HCT116 (cell line): ENCODE measurements around the gene HCN4. TPM values are rescaled to one million over a fixed set of nuclear protein-coding genes. Genes with fewer than 3 reads are reported as not detected.

Experiments
- ATAC-seq: fragments of 200-7000 bp; cut with Tn5 transposase; 2 replicates; pipeline ENCODE4 v1.9.1; 2020; ENCODE audit warnings: mild to moderate bottlenecking, moderate library complexity
- BruUV-seq: library from RNA; stranded (reverse); fragments of 400-500 nt; replicated peaks from 2 replicates; lab custom pipeline; 2021; lab: Mats Ljungman, UMichigan
- CTCF ChIA-PET: fragments of 300-600 bp; sonication (Branson Sonifier 250); formaldehyde crosslinking; loops from one replicate; lab custom pipeline; 2021; ENCODE audit warnings: antibody characterized with exemption; lab: Charles Lee
- POLR2A ChIA-PET: fragments of 300-600, 350-600 bp; sonication (Branson Sonifier 250); formaldehyde crosslinking; loops from one replicate; lab custom pipeline; 2021; ENCODE audit warnings: antibody characterized with exemption; lab: Charles Lee
- RAD21 ChIA-PET, 2 experiments: fragments of 300-600 bp; sonication (Branson Sonifier 250); formaldehyde crosslinking; loops; one replicate each; lab custom pipeline; 2023; ENCODE audit warnings: low total read pairs in 2 of 2; ENCODE audit not compliant: uncharacterized antibody in 2 of 2, unreplicated experiment in 2 of 2, low non-redundant PET in 1 of 2; lab: Charles Lee
- DNase-seq: peaks from one replicate; pipeline ENCODE4 v3.0.0-alpha.2; 2010; ENCODE audit warnings: low read depth, low spot score
- H2AFZ ChIP-seq: fragments of 200-600 bp; shearing (Covaris generic), sonication (generic); 2 replicates; pipeline ENCODE4 v1.6.1; 2017; ENCODE audit warnings: low read depth, mixed run types, mixed read lengths, antibody characterized with exemption, low read length; ENCODE audit not compliant: poor library complexity, severe bottlenecking
- H3K27ac ChIP-seq: 2 replicates; pipeline ENCODE4 v1.5.1; 2012; ENCODE audit warnings: low read depth, low read length
- H3K27me3 ChIP-seq: fragments of 200-600 bp; sonication (generic); 2 replicates; pipeline ENCODE4 v1.6.1; 2016; ENCODE audit warnings: mixed run types, low read length, mixed read lengths; ENCODE audit not compliant: insufficient read depth
- H3K36me3 ChIP-seq, 2 experiments: fragments of 200-500 bp in 1 of 2; fragments of 200-600 bp in 1 of 2; sonication (Bioruptor generic) in 1 of 2; sonication (generic) in 1 of 2; 2 replicates each; pipeline versions ENCODE4 v1.5.1 to v1.6.1; 2014 to 2016; ENCODE audit warnings: low read length in 2 of 2, inconsistent platforms in 1 of 2, mixed read lengths in 1 of 2, mixed run types in 1 of 2; ENCODE audit not compliant: insufficient read depth in 2 of 2, control insufficient read depth in 1 of 2
- H3K4me1 ChIP-seq, 2 experiments: fragments of 200-600 bp in 1 of 2; sonication (generic) in 1 of 2; 2 replicates each; pipeline versions ENCODE4 v1.5.1 to v1.6.1; 2012 to 2017; ENCODE audit warnings: low read length in 2 of 2, inconsistent platforms in 1 of 2, mild to moderate bottlenecking in 1 of 2, mixed read lengths in 1 of 2, mixed run types in 1 of 2, moderate library complexity in 1 of 2; ENCODE audit not compliant: insufficient read depth in 2 of 2, control insufficient read depth in 1 of 2
- H3K4me2 ChIP-seq: fragments of 200-600 bp; sonication (generic); 2 replicates; pipeline ENCODE4 v1.6.1; 2017; ENCODE audit warnings: mixed run types, low read length, mixed read lengths
- H3K4me3 ChIP-seq, 2 experiments: fragments of 200-600 bp in 1 of 2; sonication (generic) in 1 of 2; replicated peaks in 1 of 2; 2 replicates each; pipeline ENCODE4 v1.5.1; 2011 to 2016; ENCODE audit warnings: low read length in 2 of 2, control low read depth in 1 of 2, low read depth in 1 of 2, mild to moderate bottlenecking in 1 of 2, mixed read lengths in 1 of 2, mixed run types in 1 of 2
- H3K79me2 ChIP-seq: fragments of 200-600 bp; sonication (generic); 2 replicates; pipeline ENCODE4 v1.6.1; 2017; ENCODE audit warnings: mild to moderate bottlenecking, mixed run types, low read length, moderate library complexity, mixed read lengths; ENCODE audit not compliant: insufficient read depth
- H3K9ac ChIP-seq: fragments of 200-600 bp; sonication (generic); 2 replicates; pipeline ENCODE4 v1.6.1; 2016; ENCODE audit warnings: low read length, mixed read lengths
- H3K9me2 ChIP-seq: fragments of 200-600 bp; sonication (generic), shearing (Covaris generic); 2 replicates; pipeline ENCODE4 v1.6.1; 2017; ENCODE audit warnings: mixed run types, mild to moderate bottlenecking, moderate library complexity; ENCODE audit not compliant: insufficient read depth
- H3K9me3 ChIP-seq, 2 experiments: fragments of 200-500 bp in 1 of 2; fragments of 200-600 bp in 1 of 2; sonication (Bioruptor generic) in 1 of 2; sonication (generic) in 1 of 2; 2 replicates each; pipeline ENCODE4 v1.6.1; 2014 to 2017; ENCODE audit warnings: low read length in 2 of 2, mixed read lengths in 2 of 2, inconsistent platforms in 1 of 2, low read depth in 1 of 2, mild to moderate bottlenecking in 1 of 2, mixed run types in 1 of 2, moderate library complexity in 1 of 2; ENCODE audit not compliant: control insufficient read depth in 1 of 2, insufficient read depth in 1 of 2
- H4K20me1 ChIP-seq: fragments of 200-600 bp; sonication (generic), shearing (Covaris generic); 2 replicates; pipeline ENCODE4 v1.6.1; 2017; ENCODE audit warnings: mixed run types, mild to moderate bottlenecking, moderate library complexity; ENCODE audit not compliant: insufficient read depth
- CEBPB ChIP-seq: IDR thresholded peaks from 2 replicates; pipeline ENCODE4 v1.6.1; 2012; ENCODE audit warnings: low read depth
- FOSL1 ChIP-seq: IDR thresholded peaks from 2 replicates; pipeline ENCODE4 v1.6.1; 2012; ENCODE audit warnings: low read depth
- POLR2A ChIP-seq: IDR thresholded peaks from 2 replicates; pipeline ENCODE4 v1.7.0; 2011; ENCODE audit warnings: borderline replicate concordance; ENCODE audit not compliant: insufficient read depth, insufficient read length; ENCODE audit errors: extremely low read depth
- RAD21 ChIP-seq: IDR thresholded peaks from 2 replicates; pipeline ENCODE4 v1.6.1; 2012; ENCODE audit warnings: low read depth, mild to moderate bottlenecking
- REST ChIP-seq: IDR thresholded peaks from 2 replicates; pipeline ENCODE4 v1.6.1; 2012; ENCODE audit warnings: low read depth
- SIN3A ChIP-seq: IDR thresholded peaks from 2 replicates; pipeline ENCODE4 v1.6.1; 2012; ENCODE audit warnings: low read depth
- SP1 ChIP-seq: IDR thresholded peaks from 2 replicates; pipeline ENCODE4 v1.6.1; 2012; ENCODE audit warnings: low read depth
- SRF ChIP-seq: IDR thresholded peaks from 2 replicates; pipeline ENCODE4 v1.6.1; 2012; ENCODE audit warnings: low read depth
- TCF7L2 ChIP-seq: IDR thresholded peaks from 2 replicates; pipeline ENCODE4 v1.7.0; 2011; ENCODE audit warnings: borderline replicate concordance, inconsistent platforms; ENCODE audit not compliant: insufficient read depth, insufficient read length; ENCODE audit errors: extremely low read depth
- ZBTB33 ChIP-seq: IDR thresholded peaks from 2 replicates; pipeline ENCODE4 v1.6.1; 2011; ENCODE audit warnings: mild to moderate bottlenecking, low read length, moderate library complexity; ENCODE audit not compliant: insufficient replicate concordance; ENCODE audit errors: extremely low read depth
- ZNF274 ChIP-seq: fragments of 200-500 bp; sonication (Bioruptor generic); IDR thresholded peaks from 2 replicates; pipeline ENCODE4 v1.6.1; 2014; ENCODE audit warnings: mild to moderate bottlenecking, low read depth, low read length, inconsistent platforms
- intact Hi-C: fragments of 100-400 bp; cut with micrococcal nuclease; formaldehyde crosslinking; loops from 2 replicates; pipeline ENCODE4 v1.10.0; 2022
- total RNA-seq: library from RNA; stranded (reverse); gene quantifications from one replicate; pipeline ENCODE4 v1.2.1, GENCODE V29; 2021; ENCODE audit not compliant: unreplicated experiment

HCN4 gene
- total RNA-seq, 1 experiment from 2014 or later, result 1.7 TPM

GRCh38 chr15:73295630-73296286 lies 73.0 kb downstream of the HCN4 start:
- H3K9me3 ChIP-seq, result no peaks in the 10 kb centered on the region
- H4K20me1 ChIP-seq, result no peaks in the 10 kb centered on the region
- H3K9ac ChIP-seq, result no peak overlapping the region
- no peaks in the 10 kb centered on the region for H3K79me2 ChIP-seq
- H3K4me2 ChIP-seq, result no peak overlapping the region
- TF ChIP-seq ZBTB33 (no peak), TCF7L2 (no peak), ZNF274 (no peak)
- TF ChIP-seq, all 23 proteins: peak for 0
- BruUV-seq, result no TSS peak
- no peak overlapping the region for H3K4me3 ChIP-seq
- H3K27ac ChIP-seq, result no peak overlapping the region
- ChIA-PET CTCF (no interaction called here), RAD21 (no interaction called here), POLR2A (no interaction called here)
- DNase-seq (no peak), ATAC-seq (no peak)
- intact Hi-C loops, result no loop called here
- no peaks in the 10 kb centered on the region for H3K27me3 ChIP-seq
- no peaks in the 10 kb centered on the region for H3K9me2 ChIP-seq
- no peaks in the 10 kb centered on the region for H3K4me1 ChIP-seq
- H3K36me3 ChIP-seq, result peaks cover 0 to 3% of the 10 kb centered on the region in 2 experiments; a peak in 2 of 4 replicates
- H2AFZ ChIP-seq, result no peak overlapping the region

GRCh38 chr15:73293773-73294172 lies 75.0 kb downstream of the HCN4 start:
- CTCF ChIA-PET, result no interaction called here
- DNase-seq (no peak), ATAC-seq (no peak)
- no peak overlapping the region for H3K27ac ChIP-seq
- POLR2A ChIA-PET, result no interaction called here
- H3K36me3 ChIP-seq, result peaks cover 0 to 3% of the 10 kb centered on the region in 2 experiments; a peak in 1 of 4 replicates
- H3K4me3 ChIP-seq, result no peak overlapping the region
- no peaks in the 10 kb centered on the region for H3K27me3 ChIP-seq
- H3K79me2 ChIP-seq, result no peaks in the 10 kb centered on the region
- no peaks in the 10 kb centered on the region for H3K9me3 ChIP-seq
- no TSS peak for BruUV-seq
- RAD21 ChIA-PET, result no interaction called here
- no peak overlapping the region for H2AFZ ChIP-seq
- no peak overlapping the region for H3K4me2 ChIP-seq
- intact Hi-C loops, result no loop called here
- TF ChIP-seq FOSL1 (no peak), SRF (no peak), SIN3A (no peak), TCF7L2 (no peak), REST (no peak), SP1 (no peak), RAD21 (no peak), POLR2A (no peak), CEBPB (no peak)
- H3K4me1 ChIP-seq, result no peaks in the 10 kb centered on the region
- no peaks in the 10 kb centered on the region for H3K9me2 ChIP-seq
- H4K20me1 ChIP-seq, result no peaks in the 10 kb centered on the region
- no peak overlapping the region for H3K9ac ChIP-seq
